HEK293 (cell line): Measurements from ENCODE around the gene GMIP.

Experiments
- CTCF ChIA-PET: fragments of 350-600 bp; formaldehyde crosslinking; extraction: SDS; loops from one replicate; lab custom pipeline; 2021; ENCODE audit warnings: antibody characterized with exemption; lab: Yijun Ruan, JAX
- POLR2A ChIA-PET: fragments of 300-600 bp; formaldehyde crosslinking; extraction: SDS; loops from one replicate; lab custom pipeline; 2020; ENCODE audit warnings: antibody characterized with exemption, inconsistent platforms; lab: Yijun Ruan, JAX
- H3K27ac ChIP-seq: fragments of 200-500 bp; sonication (Bioruptor generic); 2 replicates; pipeline ENCODE4 v1.5.1; 2014; ENCODE audit warnings: low read depth, low read length, control low read depth, inconsistent platforms; ENCODE audit errors: extremely low read depth
- H3K36me3 ChIP-seq, 2 experiments: fragments of 200-500 bp in 1 of 2; sonication (Bioruptor generic) in 1 of 2; 1 replicate in 1 of 2; 2 replicates in 1 of 2; pipeline ENCODE4 v1.5.1; 2014 to 2017; ENCODE audit warnings: inconsistent platforms in 2 of 2, low read length in 2 of 2; ENCODE audit not compliant: control insufficient read depth in 2 of 2, insufficient read depth in 1 of 2
- H3K4me1 ChIP-seq: fragments of 200-500 bp; sonication (Bioruptor generic); 2 replicates; pipeline ENCODE4 v1.5.1; 2014; ENCODE audit warnings: mild to moderate bottlenecking, low read length, inconsistent platforms; ENCODE audit not compliant: control insufficient read depth, insufficient read depth
- H3K4me3 ChIP-seq: 2 replicates; pipeline ENCODE4 v1.5.1; 2011; ENCODE audit warnings: low read depth, mild to moderate bottlenecking, control low read depth, low read length, moderate library complexity
- H3K9me3 ChIP-seq: fragments of 200-500 bp; sonication (Bioruptor generic); 2 replicates; pipeline ENCODE4 v1.5.1; 2014; ENCODE audit warnings: low read depth, low read length, inconsistent platforms; ENCODE audit not compliant: control insufficient read depth, insufficient read depth
- IKZF3 ChIP-seq: fragments of 450-650 bp; IDR thresholded peaks from 2 replicates; pipeline ENCODE4 v1.5.0; 2018; ENCODE audit warnings: missing biosample characterization, mild to moderate bottlenecking, missing genetic modification characterization, moderate library complexity
- TCF7L2 ChIP-seq: IDR thresholded peaks from 2 replicates; pipeline ENCODE4 v1.6.1; 2011; ENCODE audit warnings: low read depth, mild to moderate bottlenecking, inconsistent platforms, low read length, moderate library complexity, borderline replicate concordance
- TSHZ1 ChIP-seq: fragments of 450-650 bp; formaldehyde crosslinking; IDR thresholded peaks from 2 replicates; pipeline ENCODE4 v1.5.1; 2016; ENCODE audit warnings: missing biosample characterization, missing genetic modification characterization, borderline replicate concordance
- ZBTB20 ChIP-seq: fragments of 450-650 bp; formaldehyde crosslinking; IDR thresholded peaks from 2 replicates; pipeline ENCODE4 v1.5.1; 2016; ENCODE audit warnings: missing biosample characterization, missing genetic modification characterization
- ZBTB26 ChIP-seq: fragments of 450-650 bp; formaldehyde crosslinking; optimal IDR thresholded peaks from 2 replicates; pipeline ENCODE3; 2016; ENCODE audit warnings: missing biosample characterization, mild to moderate bottlenecking, missing genetic modification characterization
- ZBTB48 ChIP-seq: fragments of 450-650 bp; formaldehyde crosslinking; IDR thresholded peaks from 2 replicates; pipeline ENCODE4 v1.5.1; 2016; ENCODE audit warnings: missing biosample characterization, missing genetic modification characterization
- ZBTB8A ChIP-seq: fragments of 450-650 bp; formaldehyde crosslinking; IDR thresholded peaks from 2 replicates; pipeline ENCODE4 v1.5.1; 2016; ENCODE audit warnings: missing biosample characterization, missing genetic modification characterization
- ZNF112 ChIP-seq: fragments of 450-650 bp; formaldehyde crosslinking; IDR thresholded peaks from 2 replicates; pipeline ENCODE4 v1.5.0; 2017; ENCODE audit warnings: missing biosample characterization, missing genetic modification characterization
- ZNF2 ChIP-seq: fragments of 450-650 bp; formaldehyde crosslinking; IDR thresholded peaks from 2 replicates; pipeline ENCODE4 v1.5.1; 2016; ENCODE audit warnings: missing biosample characterization, missing genetic modification characterization
- ZNF202 ChIP-seq: fragments of 450-650 bp; formaldehyde crosslinking; IDR thresholded peaks from 2 replicates; pipeline ENCODE4 v1.5.1; 2016; ENCODE audit warnings: missing biosample characterization, missing genetic modification characterization, borderline replicate concordance
- ZNF239 ChIP-seq: fragments of 450-650 bp; formaldehyde crosslinking; IDR thresholded peaks from 2 replicates; pipeline ENCODE4 v1.5.1; 2016; ENCODE audit warnings: missing biosample characterization, missing genetic modification characterization
- ZNF24 ChIP-seq: fragments of 450-650 bp; formaldehyde crosslinking; IDR thresholded peaks from 2 replicates; pipeline ENCODE4 v1.5.1; 2016; ENCODE audit warnings: missing biosample characterization, missing genetic modification characterization
- ZNF274 ChIP-seq, 2 experiments: fragments of 200-500 bp in 1 of 2; fragments of 450-650 bp in 1 of 2; sonication (Bioruptor generic) in 1 of 2; formaldehyde crosslinking in 1 of 2; IDR thresholded peaks; 2 replicates each; pipeline versions ENCODE4 v1.5.1 to v1.6.1; 2014 to 2016; ENCODE audit warnings: borderline replicate concordance in 1 of 2, inconsistent platforms in 1 of 2, low read length in 1 of 2, missing biosample characterization in 1 of 2, missing genetic modification characterization in 1 of 2
- ZNF311 ChIP-seq: fragments of 450-650 bp; formaldehyde crosslinking; IDR thresholded peaks from 2 replicates; pipeline ENCODE4 v1.5.1; 2017; ENCODE audit warnings: missing biosample characterization, missing genetic modification characterization, borderline replicate concordance
- ZNF335 ChIP-seq: fragments of 450-650 bp; formaldehyde crosslinking; conservative IDR thresholded peaks from 2 replicates; pipeline ENCODE4 v1.5.1; 2016; ENCODE audit warnings: missing biosample characterization, missing genetic modification characterization
- ZNF398 ChIP-seq: fragments of 450-650 bp; formaldehyde crosslinking; IDR thresholded peaks from 2 replicates; pipeline ENCODE4 v1.5.1; 2017; ENCODE audit warnings: missing biosample characterization, missing genetic modification characterization
- ZNF433 ChIP-seq: fragments of 450-650 bp; formaldehyde crosslinking; IDR thresholded peaks from 2 replicates; pipeline ENCODE4 v1.5.1; 2016; ENCODE audit warnings: missing biosample characterization, missing genetic modification characterization, low read depth
- ZNF473 ChIP-seq: fragments of 450-650 bp; formaldehyde crosslinking; IDR thresholded peaks from 2 replicates; pipeline ENCODE4 v1.5.1; 2017; ENCODE audit warnings: missing biosample characterization, missing genetic modification characterization
- ZNF488 ChIP-seq: fragments of 450-650 bp; formaldehyde crosslinking; IDR thresholded peaks from 2 replicates; pipeline ENCODE4 v1.5.1; 2016; ENCODE audit warnings: missing biosample characterization, missing genetic modification characterization
- ZNF530 ChIP-seq: fragments of 450-650 bp; formaldehyde crosslinking; IDR thresholded peaks from 2 replicates; pipeline ENCODE4 v1.5.1; 2016; ENCODE audit warnings: low read depth, missing biosample characterization, missing genetic modification characterization
- ZNF544 ChIP-seq: fragments of 450-650 bp; formaldehyde crosslinking; IDR thresholded peaks from 2 replicates; pipeline ENCODE4 v1.5.0; 2017; ENCODE audit warnings: missing biosample characterization, missing genetic modification characterization
- ZNF561 ChIP-seq: fragments of 450-650 bp; IDR thresholded peaks from 2 replicates; pipeline ENCODE4 v1.5.1; 2018; ENCODE audit warnings: missing biosample characterization, missing genetic modification characterization, borderline replicate concordance
- ZNF600 ChIP-seq: fragments of 450-650 bp; formaldehyde crosslinking; IDR thresholded peaks from 2 replicates; pipeline ENCODE4 v1.5.1; 2016; ENCODE audit warnings: missing biosample characterization, missing genetic modification characterization
- ZNF670 ChIP-seq: fragments of 450-650 bp; formaldehyde crosslinking; IDR thresholded peaks from 2 replicates; pipeline ENCODE4 v1.5.1; 2016; ENCODE audit warnings: missing biosample characterization, missing genetic modification characterization, low read depth
- ZNF837 ChIP-seq: fragments of 450-650 bp; formaldehyde crosslinking; IDR thresholded peaks from 2 replicates; pipeline ENCODE4 v1.5.1; 2016; ENCODE audit warnings: missing biosample characterization, missing genetic modification characterization
- ZNF843 ChIP-seq: fragments of 450-650 bp; formaldehyde crosslinking; IDR thresholded peaks from 2 replicates; pipeline ENCODE4 v1.5.1; 2016; ENCODE audit warnings: missing biosample characterization, missing genetic modification characterization
- ZSCAN23 ChIP-seq: fragments of 450-650 bp; formaldehyde crosslinking; IDR thresholded peaks from 2 replicates; pipeline ENCODE4 v1.5.1; 2016; ENCODE audit warnings: missing biosample characterization, missing genetic modification characterization

The GMIP gene

GRCh38 chr19:19588546-19588945 lies 54.9 kb downstream of the GMIP start:
- H3K9me3 ChIP-seq = no peaks in the 10 kb centered on the region
- ChIA-PET CTCF (no interaction called here), POLR2A (no interaction called here)
- TF ChIP-seq TSHZ1 (tag by site-specific recombination) (no peak), ZNF433 (tag by site-specific recombination) (no peak), ZNF398 (tag by site-specific recombination) (no peak), ZNF843 (tag by site-specific recombination) (no peak), ZNF274 (IDR thresholded peaks at IDR 0.05; ENCODE audit: low read length) (no peak), ZNF274 (tag by site-specific recombination; IDR thresholded peaks at IDR 0.05; ENCODE audit: borderline replicate concordance) (no peak), IKZF3 (tag by site-specific recombination) (no peak), ZBTB8A (no peak)
- H3K4me3 ChIP-seq = no peak overlapping the region
- H3K36me3 ChIP-seq = peaks cover 0 to 5% of the 10 kb centered on the region in 2 experiments; a peak in 1 of 3 replicates
- no peak overlapping the region for H3K27ac ChIP-seq
- 0 out of 2 replicates have a peak, but pooled peaks cover 3% of the 10 kb centered on the region for H3K4me1 ChIP-seq

- TF ChIP-seq ZNF239 (tag by site-specific recombination) (no peak), ZNF488 (tag by site-specific recombination) (no peak), ZNF530 (tag by site-specific recombination) (no peak), ZNF2 (tag by site-specific recombination) (no peak), TCF7L2 (no peak), ZBTB20 (tag by site-specific recombination) (no peak), ZNF311 (no peak)
- no peaks in the 10 kb centered on the region for H3K36me3 ChIP-seq
- no peaks in the 10 kb centered on the region for H3K9me3 ChIP-seq
- H3K4me3 ChIP-seq = no peak overlapping the region
- CTCF ChIA-PET = no interaction called here
- POLR2A ChIA-PET = no interaction called here
- H3K27ac ChIP-seq = no peak overlapping the region
- H3K4me1 ChIP-seq = 0 out of 2 replicates have a peak, but pooled peaks cover 3% of the 10 kb centered on the region
Observed at GRCh38 chr19:19587771-19588170, 55.7 kb downstream of the GMIP start.

GRCh38 chr19:19584356-19584755 lies 59.1 kb downstream of the GMIP start:
- POLR2A ChIA-PET = no interaction called here
- H3K4me1 ChIP-seq = 0 out of 2 replicates have a peak, but pooled peaks cover 3% of the 10 kb centered on the region
- H3K27ac ChIP-seq = no peak overlapping the region
- TF ChIP-seq ZBTB48 (tag by site-specific recombination) = no peak
- no peak for TF ChIP-seq ZNF544 (tag by site-specific recombination)
- no peak for TF ChIP-seq ZNF670 (tag by site-specific recombination)
- TF ChIP-seq ZNF473 (tag by site-specific recombination) = no peak
- no peak for TF ChIP-seq ZSCAN23
- no peak for TF ChIP-seq ZNF112 (tag by site-specific recombination)
- no peak for TF ChIP-seq ZNF24
- TF ChIP-seq ZNF600 (tag by site-specific recombination) = no peak
- no peak for TF ChIP-seq ZBTB26 (tag by site-specific recombination)
- no peak for TF ChIP-seq ZNF837 (tag by site-specific recombination)
- TF ChIP-seq ZNF335 (tag by site-specific recombination) = no peak
- no peak for TF ChIP-seq ZNF561
- no peak for TF ChIP-seq ZNF202
- TF ChIP-seq, all 188 proteins: peak for 0
- H3K9me3 ChIP-seq = no peaks in the 10 kb centered on the region
- H3K4me3 ChIP-seq = no peak overlapping the region
- CTCF ChIA-PET = no interaction called here
- no peaks in the 10 kb centered on the region for H3K36me3 ChIP-seq
